Measurements from ENCODE around the gene DGKQ. TPM values are rescaled to one million over a fixed set of nuclear protein-coding genes. Genes with fewer than 3 reads are reported as not detected.

Gene DGKQ
- total and polyA plus RNA-seq, 9 of the 15 experiments (the other 6 are each of a cell fraction or from before 2014, with no cell fraction given) = 0.17 to 22.0 (median 5.6) TPM

DNA sequence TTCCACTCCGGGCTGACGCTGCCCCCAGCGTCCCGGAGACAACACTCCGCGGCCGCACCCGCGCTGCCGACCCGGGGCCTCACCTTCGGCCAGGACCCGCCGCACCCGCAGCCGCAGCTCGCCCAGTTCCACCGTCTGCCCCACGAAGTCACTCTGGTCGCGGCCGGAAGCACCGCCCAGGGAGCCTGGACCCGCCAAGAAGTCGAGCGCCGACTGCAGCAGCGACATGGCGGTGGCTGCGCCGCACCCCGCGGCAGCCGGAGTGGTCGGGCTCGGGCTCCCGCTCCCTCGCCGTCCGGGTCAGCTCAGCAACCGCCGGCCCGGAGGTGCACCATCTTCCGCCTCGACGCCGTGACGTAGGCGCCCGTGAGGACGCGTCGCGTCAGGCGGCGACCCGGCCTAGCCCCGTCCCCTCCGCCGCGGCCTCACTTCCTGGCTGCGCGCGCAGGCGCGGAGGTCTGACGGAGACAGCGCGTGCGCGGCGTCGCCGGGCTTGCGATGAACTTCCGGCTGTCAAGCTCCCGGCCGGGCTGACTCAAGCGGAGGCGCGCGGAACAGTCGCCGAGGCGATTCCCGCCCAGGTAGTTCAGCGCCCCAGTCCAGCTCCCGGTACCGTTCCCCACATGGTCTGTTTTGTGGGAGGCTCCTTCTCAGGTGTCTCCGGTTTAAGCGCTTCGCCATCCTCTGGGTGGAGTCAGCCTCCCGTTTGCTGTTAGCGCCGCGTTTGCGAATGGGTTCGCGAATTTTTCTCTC, 41.2 kb downstream of the DGKQ start, which contains the start of the genes GAK and TMEM175 (continued):
- TF ChIP-seq L3MBTL2 (IDR thresholded peaks at IDR 0.05) (peak; percentile 86), C11orf30 (IDR thresholded peaks at IDR 0.05; ENCODE audit: low read depth) (peak; percentile 91), ZNF584 (CRISPR knock-in tag; IDR thresholded peaks at IDR 0.05; ENCODE audit: low read depth) (0 out of 2 replicates have a peak, but pooled peaks have one; percentile 38), ZNF121 (CRISPR knock-in tag; conservative IDR thresholded peaks at IDR 0.05) (no peak), FOS (IDR thresholded peaks at IDR 0.05; ENCODE audit: extremely low read depth, insufficient read length) (no peak), THRAP3 (IDR thresholded peaks at IDR 0.05; ENCODE audit: borderline replicate concordance) (no peak), FOXJ2 (tag; IDR thresholded peaks at IDR 0.05) (no peak), COPS2 (conservative IDR thresholded peaks at IDR 0.05) (no peak), ZNF668 (CRISPR knock-in tag; IDR thresholded peaks at IDR 0.05) (no peak), SMARCE1 (IDR thresholded peaks at IDR 0.05) (no peak), EGR1 (conservative IDR thresholded peaks at IDR 0.05) (peak; percentile 36), RBBP5 (IDR thresholded peaks at IDR 0.05; ENCODE audit: borderline replicate concordance, insufficient read depth, low read length, poor library complexity, severe bottlenecking) (peak; percentile 97), RBM22 (IDR thresholded peaks at IDR 0.05; ENCODE audit: low read depth, low read length, poor library complexity, severe bottlenecking) (no peak), GATAD2A (IDR thresholded peaks at IDR 0.05) (no peak), HNRNPUL1 (IDR thresholded peaks at IDR 0.05; ENCODE audit: low read length) (no peak), BMI1 (IDR thresholded peaks at IDR 0.05; ENCODE audit: low read length) (no peak)
- TF ChIP-seq, protein P1, sequence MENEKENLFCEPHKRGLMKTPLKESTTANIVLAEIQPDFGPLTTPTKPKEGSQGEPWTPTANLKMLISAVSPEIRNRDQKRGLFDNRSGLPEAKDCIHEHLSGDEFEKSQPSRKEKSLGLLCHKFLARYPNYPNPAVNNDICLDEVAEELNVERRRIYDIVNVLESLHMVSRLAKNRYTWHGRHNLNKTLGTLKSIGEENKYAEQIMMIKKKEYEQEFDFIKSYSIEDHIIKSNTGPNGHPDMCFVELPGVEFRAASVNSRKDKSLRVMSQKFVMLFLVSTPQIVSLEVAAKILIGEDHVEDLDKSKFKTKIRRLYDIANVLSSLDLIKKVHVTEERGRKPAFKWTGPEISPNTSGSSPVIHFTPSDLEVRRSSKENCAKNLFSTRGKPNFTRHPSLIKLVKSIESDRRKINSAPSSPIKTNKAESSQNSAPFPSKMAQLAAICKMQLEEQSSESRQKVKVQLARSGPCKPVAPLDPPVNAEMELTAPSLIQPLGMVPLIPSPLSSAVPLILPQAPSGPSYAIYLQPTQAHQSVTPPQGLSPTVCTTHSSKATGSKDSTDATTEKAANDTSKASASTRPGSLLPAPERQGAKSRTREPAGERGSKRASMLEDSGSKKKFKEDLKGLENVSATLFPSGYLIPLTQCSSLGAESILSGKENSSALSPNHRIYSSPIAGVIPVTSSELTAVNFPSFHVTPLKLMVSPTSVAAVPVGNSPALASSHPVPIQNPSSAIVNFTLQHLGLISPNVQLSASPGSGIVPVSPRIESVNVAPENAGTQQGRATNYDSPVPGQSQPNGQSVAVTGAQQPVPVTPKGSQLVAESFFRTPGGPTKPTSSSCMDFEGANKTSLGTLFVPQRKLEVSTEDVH (IDR thresholded peaks at IDR 0.05; ENCODE audit: low read depth, partially characterized antibody) = peak; percentile 73
- TF ChIP-seq, protein P2, sequence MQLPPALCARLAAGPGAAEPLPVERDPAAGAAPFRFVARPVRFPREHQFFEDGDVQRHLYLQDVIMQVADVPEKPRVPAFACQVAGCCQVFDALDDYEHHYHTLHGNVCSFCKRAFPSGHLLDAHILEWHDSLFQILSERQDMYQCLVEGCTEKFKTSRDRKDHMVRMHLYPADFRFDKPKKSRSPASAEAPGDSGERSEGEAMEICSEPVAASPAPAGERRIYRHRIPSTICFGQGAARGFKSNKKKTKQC (CRISPR knock-in tag; IDR thresholded peaks at IDR 0.05) = peak; percentile 56; the same call in 1 of the 2 replicates
- TF ChIP-seq, protein P3, sequence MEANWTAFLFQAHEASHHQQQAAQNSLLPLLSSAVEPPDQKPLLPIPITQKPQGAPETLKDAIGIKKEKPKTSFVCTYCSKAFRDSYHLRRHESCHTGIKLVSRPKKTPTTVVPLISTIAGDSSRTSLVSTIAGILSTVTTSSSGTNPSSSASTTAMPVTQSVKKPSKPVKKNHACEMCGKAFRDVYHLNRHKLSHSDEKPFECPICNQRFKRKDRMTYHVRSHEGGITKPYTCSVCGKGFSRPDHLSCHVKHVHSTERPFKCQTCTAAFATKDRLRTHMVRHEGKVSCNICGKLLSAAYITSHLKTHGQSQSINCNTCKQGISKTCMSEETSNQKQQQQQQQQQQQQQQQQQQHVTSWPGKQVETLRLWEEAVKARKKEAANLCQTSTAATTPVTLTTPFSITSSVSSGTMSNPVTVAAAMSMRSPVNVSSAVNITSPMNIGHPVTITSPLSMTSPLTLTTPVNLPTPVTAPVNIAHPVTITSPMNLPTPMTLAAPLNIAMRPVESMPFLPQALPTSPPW (CRISPR knock-in tag; IDR thresholded peaks at IDR 0.05) = peak; percentile 32
- TF ChIP-seq, protein P4, sequence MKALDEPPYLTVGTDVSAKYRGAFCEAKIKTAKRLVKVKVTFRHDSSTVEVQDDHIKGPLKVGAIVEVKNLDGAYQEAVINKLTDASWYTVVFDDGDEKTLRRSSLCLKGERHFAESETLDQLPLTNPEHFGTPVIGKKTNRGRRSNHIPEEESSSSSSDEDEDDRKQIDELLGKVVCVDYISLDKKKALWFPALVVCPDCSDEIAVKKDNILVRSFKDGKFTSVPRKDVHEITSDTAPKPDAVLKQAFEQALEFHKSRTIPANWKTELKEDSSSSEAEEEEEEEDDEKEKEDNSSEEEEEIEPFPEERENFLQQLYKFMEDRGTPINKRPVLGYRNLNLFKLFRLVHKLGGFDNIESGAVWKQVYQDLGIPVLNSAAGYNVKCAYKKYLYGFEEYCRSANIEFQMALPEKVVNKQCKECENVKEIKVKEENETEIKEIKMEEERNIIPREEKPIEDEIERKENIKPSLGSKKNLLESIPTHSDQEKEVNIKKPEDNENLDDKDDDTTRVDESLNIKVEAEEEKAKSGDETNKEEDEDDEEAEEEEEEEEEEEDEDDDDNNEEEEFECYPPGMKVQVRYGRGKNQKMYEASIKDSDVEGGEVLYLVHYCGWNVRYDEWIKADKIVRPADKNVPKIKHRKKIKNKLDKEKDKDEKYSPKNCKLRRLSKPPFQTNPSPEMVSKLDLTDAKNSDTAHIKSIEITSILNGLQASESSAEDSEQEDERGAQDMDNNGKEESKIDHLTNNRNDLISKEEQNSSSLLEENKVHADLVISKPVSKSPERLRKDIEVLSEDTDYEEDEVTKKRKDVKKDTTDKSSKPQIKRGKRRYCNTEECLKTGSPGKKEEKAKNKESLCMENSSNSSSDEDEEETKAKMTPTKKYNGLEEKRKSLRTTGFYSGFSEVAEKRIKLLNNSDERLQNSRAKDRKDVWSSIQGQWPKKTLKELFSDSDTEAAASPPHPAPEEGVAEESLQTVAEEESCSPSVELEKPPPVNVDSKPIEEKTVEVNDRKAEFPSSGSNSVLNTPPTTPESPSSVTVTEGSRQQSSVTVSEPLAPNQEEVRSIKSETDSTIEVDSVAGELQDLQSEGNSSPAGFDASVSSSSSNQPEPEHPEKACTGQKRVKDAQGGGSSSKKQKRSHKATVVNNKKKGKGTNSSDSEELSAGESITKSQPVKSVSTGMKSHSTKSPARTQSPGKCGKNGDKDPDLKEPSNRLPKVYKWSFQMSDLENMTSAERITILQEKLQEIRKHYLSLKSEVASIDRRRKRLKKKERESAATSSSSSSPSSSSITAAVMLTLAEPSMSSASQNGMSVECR (CRISPR knock-in tag; IDR thresholded peaks at IDR 0.05) = peak; percentile 86
